Thyroid gland (tissue), 4 donors: Measurements from ENCODE around the gene FZD2. TPM values are rescaled to one million over a fixed set of nuclear protein-coding genes. Genes with fewer than 3 reads are reported as not detected.

ENCODE experiments used
- DNase-seq, 2 donors: peaks; one replicate each; pipeline ENCODE4 v3.0.0-alpha.2; 2019
- H3K27ac ChIP-seq, 3 donors: fragments of 200-600 bp; sonication (generic); 1 replicate in 2 of 3; 2 replicates in 1 of 3; pipeline ENCODE4 v1.5.1; 2016 to 2019; ENCODE audit warnings: mild to moderate bottlenecking in 1 of 3, moderate library complexity in 1 of 3
- H3K27me3 ChIP-seq: fragments of 200-600 bp; sonication (generic); one replicate; pipeline ENCODE4 v1.5.1; 2019
- H3K36me3 ChIP-seq, 2 donors: fragments of 200-600 bp; sonication (generic); one replicate each; pipeline ENCODE4 v1.5.1; 2016 to 2019
- H3K4me1 ChIP-seq, 2 donors: fragments of 200-600 bp; sonication (generic); one replicate each; pipeline ENCODE4 v1.5.1; 2017 to 2019
- H3K4me3 ChIP-seq, 3 donors: fragments of 200-600 bp; sonication (generic); replicated peaks in 1 of 3; 1 replicate in 2 of 3; 2 replicates in 1 of 3; pipeline ENCODE4 v1.5.1; 2016; ENCODE audit warnings: mild to moderate bottlenecking in 1 of 3
- H3K9me3 ChIP-seq: fragments of 200-600 bp; sonication (generic); one replicate; pipeline ENCODE4 v1.5.1; 2017
- CTCF ChIP-seq, 6 experiments: fragments of 200-600 bp in 3 of 6; fragments of 450-650 bp in 3 of 6; sonication (generic) in 3 of 6; IDR thresholded peaks; one replicate each; pipeline ENCODE4 v1.5.1; 2016 to 2019; ENCODE audit warnings: antibody characterized with exemption in 6 of 6, mild to moderate bottlenecking in 2 of 6, inconsistent platforms in 1 of 6, moderate library complexity in 1 of 6
- POLR2A ChIP-seq, 2 donors: fragments of 450-650 bp; IDR thresholded peaks; one replicate each; pipeline ENCODE4 v1.6.1; 2017; ENCODE audit warnings: antibody characterized with exemption in 2 of 2, mild to moderate bottlenecking in 2 of 2, moderate library complexity in 1 of 2
- WGBS, 2 donors: methylation state at CpG; one replicate each; pipeline ENCODE4 v1.1.5; 2017; 5-methylcytosine and 5-hydroxymethylcytosine counted together
- intact Hi-C: fragments of 100-400 bp; cut with DNase I; formaldehyde crosslinking; loops from one replicate; pipeline ENCODE4 v1.15.1; 2023
- total RNA-seq, 4 donors: library from RNA; depleted of rRNA; stranded (reverse); fragments of >200 nt; gene quantifications; one replicate each; pipeline ENCODE4 v1.2.3, GENCODE V29; 2016

Gene FZD2
- total RNA-seq, 4 donors from 2014 or later: 1.8 to 7.1 (median 4.5) TPM

DNA sequence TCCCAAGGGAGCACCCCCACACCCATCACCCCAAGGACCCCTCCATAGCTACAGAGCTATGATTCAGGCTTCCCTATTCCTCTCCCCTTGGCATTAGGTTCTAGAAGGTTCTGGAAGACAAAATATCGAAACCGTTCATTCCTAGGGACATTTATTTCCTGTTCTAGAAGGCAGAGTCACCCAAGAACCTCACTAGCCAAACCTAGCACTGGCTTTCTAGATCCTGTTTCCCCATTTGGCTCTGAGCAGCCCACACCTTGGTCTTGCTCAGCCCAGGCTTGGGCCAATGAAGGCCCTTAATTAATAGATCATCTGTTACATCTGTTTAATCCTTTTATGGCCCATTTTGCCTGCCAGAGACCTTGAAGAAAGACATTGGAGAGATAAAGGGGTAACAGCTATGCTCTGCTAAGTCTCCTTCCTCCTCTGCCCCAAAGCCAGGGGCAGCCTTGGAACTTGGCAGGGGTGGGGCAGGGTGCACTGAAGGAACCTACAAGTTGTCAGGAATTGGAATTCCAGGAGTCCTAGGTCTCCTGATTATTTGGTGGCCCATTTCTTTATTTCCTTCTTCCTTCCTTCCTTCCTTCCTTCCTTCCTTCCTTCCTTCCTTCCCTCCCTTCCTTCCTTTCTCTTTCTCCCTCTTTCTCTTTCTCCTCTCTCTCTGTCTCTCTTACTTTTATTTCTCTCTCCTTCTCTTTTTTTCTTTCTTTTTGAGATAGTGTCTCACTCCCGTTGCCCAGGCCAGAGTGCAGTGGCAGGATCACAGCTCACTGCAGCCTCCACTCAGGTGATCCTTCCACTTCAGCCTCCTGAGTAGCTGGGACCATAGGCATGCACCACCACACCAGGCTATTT lies 8.7 kb upstream of the FZD2 start:
- Histone ChIP-seq H3K36me3 (no peaks in the 10 kb centered on the region), H3K27ac (no peak overlapping the region), H3K4me3 (no peak overlapping the region), H3K4me1 (no peaks in the 10 kb centered on the region), H3K27me3 (no peaks in the 10 kb centered on the region), H3K9me3 (no peaks in the 10 kb centered on the region)
- DNase-seq: no peak
- 85% methylated on average over 3 of the region's 3 CpGs for WGBS, 2 donors
- no peak for TF ChIP-seq POLR2A (IDR thresholded peaks at IDR 0.05)
- TF ChIP-seq CTCF (IDR thresholded peaks at IDR 0.05): no peak
- intact Hi-C loops: no loop called here

DNA sequence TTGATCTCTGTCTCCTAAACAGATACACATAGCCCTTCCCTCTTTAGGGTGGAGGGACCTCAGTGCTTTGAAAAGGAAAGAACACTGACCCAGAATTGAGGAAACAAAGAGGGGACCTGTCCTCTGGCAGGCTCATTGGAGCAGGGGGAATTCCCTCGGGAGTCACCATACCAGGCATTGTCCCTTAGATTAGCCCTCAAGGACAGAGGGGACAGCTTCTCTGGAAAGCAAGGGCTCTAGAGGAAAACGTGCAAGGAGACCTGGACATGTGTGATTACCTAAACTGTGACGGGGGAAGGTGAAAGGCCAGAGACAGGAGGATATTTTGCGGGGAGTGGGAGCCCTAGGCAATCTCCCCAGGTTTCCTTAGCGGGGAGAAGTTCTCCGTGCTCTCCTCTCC lies 7.6 kb upstream of the FZD2 start:
- Histone ChIP-seq H3K4me3 (no peak overlapping the region), H3K36me3 (no peaks in the 10 kb centered on the region), H3K27me3 (no peaks in the 10 kb centered on the region), H3K4me1 (no peaks in the 10 kb centered on the region), H3K27ac (no peak overlapping the region), H3K9me3 (no peaks in the 10 kb centered on the region)
- 67 to 73% methylated on average over 6 of the region's 6 CpGs for WGBS, 2 donors
- TF ChIP-seq CTCF (IDR thresholded peaks at IDR 0.05): no peak
- no peak for TF ChIP-seq POLR2A (IDR thresholded peaks at IDR 0.05)
- no peak for DNase-seq
- intact Hi-C loops: no loop called here

GRCh38 chr17:44552361-44552760 lies 4.9 kb upstream of the FZD2 start:
- no peak for DNase-seq
- no peaks in the 10 kb centered on the region for H3K27me3 ChIP-seq
- no peaks in the 10 kb centered on the region for H3K9me3 ChIP-seq
- H3K4me1 ChIP-seq: peaks cover 3 to 4% of the 10 kb centered on the region in 2 donors
- WGBS, 2 donors: 83% methylated on average over 9 of the region's 9 CpGs
- intact Hi-C loops: no loop called here
- TF ChIP-seq POLR2A (IDR thresholded peaks at IDR 0.05) (no peak), CTCF (IDR thresholded peaks at IDR 0.05) (no peak)
- H3K36me3 ChIP-seq: no peaks in the 10 kb centered on the region
- H3K27ac ChIP-seq: no peak overlapping the region
- H3K4me3 ChIP-seq: no peak overlapping the region

- H3K9me3 ChIP-seq: no peaks in the 10 kb centered on the region
- DNase-seq: no peak
- 62 to 64% methylated on average over 5 of the region's 5 CpGs for WGBS, 2 donors
- no peaks in the 10 kb centered on the region for H3K27me3 ChIP-seq
- H3K27ac ChIP-seq: no peak overlapping the region
- H3K36me3 ChIP-seq: no peaks in the 10 kb centered on the region
- TF ChIP-seq CTCF (IDR thresholded peaks at IDR 0.05) (no peak), POLR2A (IDR thresholded peaks at IDR 0.05) (no peak)
- H3K4me1 ChIP-seq: peaks cover 4 to 14% of the 10 kb centered on the region in 2 donors
- no peak overlapping the region for H3K4me3 ChIP-seq
- intact Hi-C loops: no loop called here
Measured at GRCh38 chr17:44555099-44555498, 2.2 kb upstream of the FZD2 start.

- intact Hi-C loops: no loop called here
- Histone ChIP-seq H3K27ac (peak overlapping the region; percentile 59 to 72 (median 69)), H3K4me1 (peaks cover 4 to 14% of the 10 kb centered on the region in 2 donors), H3K4me3 (peak overlapping the region; percentile 35 to 63 (median 61)), H3K9me3 (no peaks in the 10 kb centered on the region), H3K36me3 (no peaks in the 10 kb centered on the region), H3K27me3 (no peaks in the 10 kb centered on the region)
- peak in 1 of 2 donors; percentile 19 for TF ChIP-seq POLR2A (IDR thresholded peaks at IDR 0.05)
- TF ChIP-seq CTCF (IDR thresholded peaks at IDR 0.05): peak in 1 of 6 experiments; percentile 10
- 1 to 2% methylated on average over 28 of the region's 28 CpGs for WGBS, 2 donors
- DNase-seq: peak; percentile 35 to 47
Measured at GRCh38 chr17:44556166-44556831, 985 bp upstream of the FZD2 start.
